GM12878 (cell line): Measurements from ENCODE around the gene UTS2R. TPM values are rescaled to one million over a fixed set of nuclear protein-coding genes. Genes with fewer than 3 reads are reported as not detected.
A peak's percentile ranks its signal among the peaks of the same experiment; 100 is the strongest.

ENCODE experiments used
- ATAC-seq: fragments of 200-7000 bp; cut with Tn5 transposase; 3 replicates; pipeline ENCODE4 v1.9.1; 2020; ENCODE audit warnings: mild to moderate bottlenecking, moderate library complexity
- BruUV-seq: library from RNA; stranded (reverse); fragments of 400-500 nt; replicated peaks from 2 replicates; lab custom pipeline; 2021; lab: Mats Ljungman, UMichigan
- CTCF ChIA-PET: fragments of 300-600 bp; sonication (Branson Sonifier 250); formaldehyde crosslinking; extraction: SDS; loops from one replicate; lab custom pipeline; 2021; ENCODE audit warnings: inconsistent platforms; lab: Yijun Ruan, JAX
- POLR2A ChIA-PET: fragments of 350-600 bp; formaldehyde crosslinking; extraction: SDS; loops from one replicate; lab custom pipeline; 2021; ENCODE audit warnings: inconsistent platforms; lab: Charles Lee
- RAD21 ChIA-PET: fragments of 300-600 bp; sonication (Branson Sonifier 250); formaldehyde crosslinking; loops from one replicate; lab custom pipeline; 2023; ENCODE audit warnings: antibody characterized with exemption; ENCODE audit not compliant: unreplicated experiment; lab: Charles Lee
- SMC1A ChIA-PET: fragments of 300-600 bp; sonication (Branson Sonifier 250); formaldehyde crosslinking; loops from one replicate; lab custom pipeline; 2023; ENCODE audit not compliant: unreplicated experiment, uncharacterized antibody; lab: Charles Lee
- DNase-seq: peaks from one replicate; pipeline ENCODE4 v3.0.0-alpha.2; 2011; ENCODE audit warnings: low read depth, low spot score
- FAIRE-seq: peaks from 3 replicates; lab custom pipeline; 2011; peaks lifted over from hg19 to GRCh38; lab: Jason Lieb, UNC
- H2AFZ ChIP-seq: 2 replicates; pipeline ENCODE4 v1.6.0; 2011; ENCODE audit warnings: low read depth, low read length, control low read depth; ENCODE audit not compliant: control insufficient read depth
- H3K27ac ChIP-seq: 2 replicates; pipeline ENCODE4 v1.5.1; 2011; ENCODE audit warnings: control low read depth; ENCODE audit not compliant: control insufficient read depth, insufficient read depth
- H3K27me3 ChIP-seq, 2 experiments: replicated peaks in 1 of 2; 2 replicates each; pipeline versions ENCODE4 v1.6.0 to v1.6.1; 2011; ENCODE audit warnings: low read length in 1 of 2; ENCODE audit not compliant: control insufficient read depth in 2 of 2, insufficient read depth in 2 of 2
- H3K36me3 ChIP-seq, 2 experiments: 2 replicates each; pipeline ENCODE4 v1.5.1; 2011; ENCODE audit warnings: low read length in 1 of 2; ENCODE audit not compliant: control insufficient read depth in 2 of 2, insufficient read depth in 2 of 2
- H3K4me1 ChIP-seq: 2 replicates; pipeline ENCODE4 v1.6.1; 2011; ENCODE audit warnings: mild to moderate bottlenecking, low read length, moderate library complexity, mixed read lengths; ENCODE audit not compliant: control insufficient read depth, insufficient read depth
- H3K4me2 ChIP-seq: 2 replicates; pipeline ENCODE4 v1.6.0; 2011; ENCODE audit warnings: control low read depth; ENCODE audit not compliant: control insufficient read depth, insufficient read depth
- H3K4me3 ChIP-seq: fragments of 200-600 bp; sonication (generic); 2 replicates; pipeline ENCODE4 v1.5.1; 2016
- H3K79me2 ChIP-seq: 2 replicates; pipeline ENCODE4 v1.6.0; 2011; ENCODE audit warnings: low read length; ENCODE audit not compliant: control insufficient read depth, insufficient read depth
- H3K9ac ChIP-seq: 2 replicates; pipeline ENCODE4 v1.8.0; 2011; ENCODE audit warnings: low read length, control low read depth, mixed read lengths; ENCODE audit not compliant: control insufficient read depth, insufficient read depth
- H3K9me3 ChIP-seq: replicated peaks from 3 replicates; pipeline ENCODE4 v1.5.1; 2011; ENCODE audit warnings: mild to moderate bottlenecking, low read length; ENCODE audit not compliant: control insufficient read depth, insufficient read depth
- H4K20me1 ChIP-seq: 2 replicates; pipeline ENCODE4 v1.6.0; 2011; ENCODE audit not compliant: control insufficient read depth, insufficient read depth
- CTCF ChIP-seq, 3 experiments: IDR thresholded peaks in 2 of 3; conservative IDR thresholded peaks in 1 of 3; 2 replicates each; pipeline ENCODE4 v1.5.1; 2011; ENCODE audit warnings: low read depth in 3 of 3, low read length in 3 of 3, mild to moderate bottlenecking in 3 of 3, control low read depth in 2 of 3, moderate library complexity in 2 of 3, inconsistent platforms in 1 of 3, mixed read lengths in 1 of 3; ENCODE audit not compliant: control insufficient read depth in 2 of 3, insufficient read depth in 1 of 3; ENCODE audit errors: extremely low read depth in 1 of 3
- IRF3 ChIP-seq: fragments of 450-650 bp; IDR thresholded peaks from 2 replicates; pipeline ENCODE4 v1.6.1; 2014; ENCODE audit warnings: mild to moderate bottlenecking
- WGBS: methylation state at CpG from one replicate; pipeline ENCODE4 v1.1.6; 2016; ENCODE audit warnings: low lambda C conversion rate; ENCODE audit not compliant: insufficient replicate concordance, insufficient coverage; ENCODE audit errors: missing lambda C conversion rate; 5-methylcytosine and 5-hydroxymethylcytosine counted together
- in situ Hi-C: fragments of 300-500 bp; cut with MboI; formaldehyde crosslinking; loops from 9 replicates; pipeline ENCODE4 v1.14.3; 2018; ENCODE audit warnings: mixed read lengths
- intact Hi-C: fragments of 100-400 bp; cut with micrococcal nuclease; formaldehyde crosslinking; loops from one replicate; pipeline ENCODE4 v1.14.2; 2022; ENCODE audit not compliant: unreplicated experiment
- polyA plus RNA-seq, 11 experiments: library from polyadenylated mRNA; depleted of rRNA in 4 of 11; unstranded in 6 of 11; stranded (reverse) in 5 of 11; fragments of >200 nt; fragmentation: Nextera tagmentation in 4 of 11; fragmentation: Illumina TruSeq in 1 of 11; extraction: Ambion mirVana in 4 of 11; extraction: Trizol in 1 of 11; gene quantifications; 1 replicate in 1 of 11; 2 replicates in 10 of 11; pipeline versions ENCODE4 v1.2.1 to v1.2.3, GENCODE V29; 2011 to 2016; ENCODE audit warnings: inconsistent platforms in 2 of 11, missing spikeins in 2 of 11, low read depth in 1 of 11
- total RNA-seq, 4 experiments: library from RNA; depleted of rRNA in 3 of 4; stranded (reverse); fragments of >200 nt in 3 of 4; fragmentation: Illumina TruSeq in 1 of 4; extraction: Trizol in 1 of 4; gene quantifications; 2 replicates each; pipeline versions ENCODE4 v1.2.1 to v1.2.3, GENCODE V29; 2013 to 2021

Gene UTS2R
- total and polyA plus RNA-seq, 10 of the 15 experiments (the other 5 are each of a cell fraction or from before 2014, with no cell fraction given), result 0.04 to 0.36 (median 0.11) TPM; not detected in 6

GRCh38 chr17:82416771-82417170 is 45.2 kb downstream of the UTS2R start:
- RAD21 ChIA-PET, result interaction anchor here (0.7 to 1.5 kb wide), 3 partner anchors 64 to 71 kb away, joined by 3 to 5 read pairs (median 3); no protein-coding TSS in a partner anchor
- H2AFZ ChIP-seq, result no peak overlapping the region
- H3K4me2 ChIP-seq, result no peak overlapping the region
- FAIRE-seq (no peak), ATAC-seq (no peak), DNase-seq (no peak)
- no peaks in the 10 kb centered on the region for H3K27me3 ChIP-seq
- H3K9me3 ChIP-seq, result no peaks in the 10 kb centered on the region
- no TSS peak for BruUV-seq
- H3K9ac ChIP-seq, result no peak overlapping the region
- H3K79me2 ChIP-seq, result peaks cover 2% of the 10 kb centered on the region; the same call in 1 of the 2 replicates
- intact Hi-C loops (no loop called here), in situ Hi-C loops (no loop called here)
- CTCF ChIA-PET, result interaction anchor here (0.6 to 1.9 kb wide), 6 partner anchors 59 to 137 kb away, joined by 3 to 13 read pairs (median 5); no protein-coding TSS in a partner anchor
- SMC1A ChIA-PET, result interaction anchor here (1.3 to 1.4 kb wide), 3 partner anchors 46 to 205 kb away, joined by 3 to 7 read pairs (median 3); no protein-coding TSS in a partner anchor
- TF ChIP-seq CTCF (IDR thresholded peaks at IDR 0.05 in 2 of 3, conservative IDR thresholded peaks at IDR 0.05 in 1 of 3; ENCODE audit: control insufficient read depth in 2 of 3, extremely low read depth in 1 of 3, insufficient read depth in 1 of 3, low read depth in 3 of 3, low read length in 3 of 3), result peak in 1 of 3 experiments; percentile 18; a peak in 1 of 6 replicates
- TF ChIP-seq IRF3, result no peak
- H4K20me1 ChIP-seq, result peaks cover 5% of the 10 kb centered on the region
- no peak overlapping the region for H3K4me3 ChIP-seq
- no peaks in the 10 kb centered on the region; a peak in 1 of 4 replicates for H3K36me3 ChIP-seq
- H3K4me1 ChIP-seq, result 0 out of 2 replicates have a peak, but pooled peaks cover 5% of the 10 kb centered on the region
- POLR2A ChIA-PET, result interaction anchor here (0.7 to 1.0 kb wide), 4 partner anchors 31 to 124 kb away, joined by 3 to 4 read pairs (median 3); no protein-coding TSS in a partner anchor
- WGBS, result 80% methylated on average over 6 of the region's 6 CpGs
- no peak overlapping the region for H3K27ac ChIP-seq
